Measurements from ENCODE around the gene RXFP1.

RXFP1 gene

DNA sequence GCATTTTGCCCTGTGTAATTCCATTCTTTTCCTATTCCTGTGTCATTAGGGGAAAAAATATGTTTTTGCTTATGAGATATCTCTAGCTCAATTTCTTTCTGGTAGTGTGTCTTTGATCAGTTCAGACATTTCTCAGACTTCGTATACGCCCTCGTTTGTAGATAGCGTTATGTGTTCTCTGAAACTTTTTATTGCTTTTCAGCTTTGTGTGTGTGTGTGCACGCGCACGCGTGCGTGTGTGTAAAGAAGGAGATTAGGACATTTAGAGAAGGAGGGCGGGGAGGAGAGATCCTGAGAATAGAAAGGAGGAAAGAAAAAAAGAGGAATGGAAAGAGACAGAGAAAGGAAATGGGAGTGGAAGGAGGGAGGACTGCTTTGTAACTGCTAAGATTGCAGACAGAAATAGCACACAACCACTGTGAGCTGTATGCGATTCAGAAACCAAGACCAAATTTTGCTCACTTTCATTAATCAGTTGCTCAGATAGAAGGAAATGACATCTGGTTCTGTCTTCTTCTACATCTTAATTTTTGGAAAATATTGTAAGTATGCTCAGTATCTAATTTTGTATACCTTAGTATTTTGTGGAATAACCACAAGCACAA is at the start of gene RXFP1:
Gene RXFP1, plus strand, starts transcription at position 399 of the 605 bp plus-strand sequence. Its CDS starts 95 bp downstream, at position 494.
- H3K4me1 ChIP-seq (ENCODE audit: insufficient read depth, low read length): no peaks in the 10 kb centered on the region
- no peak within 1 kb of the TSS for H3K27ac ChIP-seq (ENCODE audit: low read depth, low read length)
- H3K4me3 ChIP-seq (ENCODE audit: low read depth in 1 of 2, low read length in 2 of 2): no peak within 1 kb of the TSS
- H3K9ac ChIP-seq (ENCODE audit: low read length): no peak within 1 kb of the TSS
- H3K36me3 ChIP-seq (ENCODE audit: insufficient read depth, low read length): no peaks in the 10 kb centered on the region
- H3K9me3 ChIP-seq (ENCODE audit: low read length): no peaks in the 10 kb centered on the region
- no peaks in the 10 kb centered on the region for H3K27me3 ChIP-seq (ENCODE audit: control insufficient read depth in 1 of 2, insufficient read depth in 2 of 2, low read length in 2 of 2)

DNA sequence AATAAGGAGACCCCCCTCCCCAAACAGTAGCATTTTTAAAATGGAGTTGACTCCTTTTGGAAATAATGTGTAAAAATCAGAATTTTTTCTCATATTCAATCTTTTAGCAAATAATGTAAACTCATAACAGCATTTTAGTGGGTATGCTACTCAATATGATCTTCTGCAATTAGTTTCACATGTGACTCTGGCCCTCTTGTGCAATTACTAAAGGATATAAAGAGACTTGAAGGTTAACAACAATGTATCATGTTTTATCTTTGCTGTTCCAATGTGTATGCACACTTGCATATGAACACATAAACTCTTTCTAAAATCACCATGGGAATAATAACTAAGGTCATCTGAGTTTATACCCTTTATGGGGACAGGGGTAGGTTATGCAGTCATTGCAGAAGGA is 39.9 kb upstream of the RXFP1 start:
- Histone ChIP-seq H3K27ac (ENCODE audit: low read depth, low read length) (no peak overlapping the region), H3K4me3 (ENCODE audit: low read depth in 1 of 2, low read length in 2 of 2) (no peak overlapping the region), H3K27me3 (ENCODE audit: control insufficient read depth in 1 of 2, insufficient read depth in 2 of 2, low read length in 2 of 2) (no peaks in the 10 kb centered on the region), H3K4me1 (ENCODE audit: insufficient read depth, low read length) (no peaks in the 10 kb centered on the region), H3K36me3 (ENCODE audit: insufficient read depth, low read length) (no peaks in the 10 kb centered on the region), H3K9me3 (ENCODE audit: low read length) (no peaks in the 10 kb centered on the region), H3K9ac (ENCODE audit: low read length) (no peak overlapping the region)

DNA sequence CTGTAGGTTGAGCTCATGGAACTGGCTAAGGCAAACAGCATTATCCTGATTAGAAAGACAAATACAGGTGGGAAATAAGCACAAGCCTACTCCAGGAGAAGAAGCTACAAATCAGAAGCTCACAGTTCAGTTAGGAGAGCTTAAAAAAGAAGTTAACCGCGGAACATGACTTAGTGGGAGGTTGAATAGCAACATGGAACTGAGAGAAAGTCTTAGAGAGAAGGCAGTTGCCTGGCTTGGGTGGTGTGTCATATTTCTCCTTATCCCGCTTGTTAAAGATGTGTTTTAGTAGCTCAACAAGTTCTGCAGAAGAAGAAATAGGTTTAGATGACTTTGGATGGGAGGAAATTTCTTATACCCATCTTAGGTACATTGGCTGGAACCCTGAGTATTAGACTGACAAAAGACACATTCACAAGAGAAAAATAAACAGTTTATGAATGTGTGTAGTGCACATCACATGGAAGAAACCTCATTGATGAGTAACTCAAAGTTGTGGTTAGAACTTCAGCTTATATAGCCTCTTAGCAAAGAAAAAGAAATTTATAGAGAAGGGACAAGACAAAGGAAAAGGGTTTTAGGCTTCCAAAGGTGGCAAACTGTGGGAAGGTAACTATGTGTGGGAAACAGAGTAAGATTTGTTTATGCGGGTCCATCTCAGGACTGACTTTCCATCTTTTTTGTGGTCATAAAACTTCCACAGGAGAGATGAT is 37.4 kb upstream of the RXFP1 start:
- no peak overlapping the region for H3K9ac ChIP-seq (ENCODE audit: low read length)
- no peaks in the 10 kb centered on the region for H3K36me3 ChIP-seq (ENCODE audit: insufficient read depth, low read length)
- no peak overlapping the region for H3K27ac ChIP-seq (ENCODE audit: low read depth, low read length)
- H3K4me3 ChIP-seq (ENCODE audit: low read depth in 1 of 2, low read length in 2 of 2): no peak overlapping the region
- no peaks in the 10 kb centered on the region for H3K27me3 ChIP-seq (ENCODE audit: control insufficient read depth in 1 of 2, insufficient read depth in 2 of 2, low read length in 2 of 2)
- no peaks in the 10 kb centered on the region for H3K9me3 ChIP-seq (ENCODE audit: low read length)
- H3K4me1 ChIP-seq (ENCODE audit: insufficient read depth, low read length): no peaks in the 10 kb centered on the region

DNA sequence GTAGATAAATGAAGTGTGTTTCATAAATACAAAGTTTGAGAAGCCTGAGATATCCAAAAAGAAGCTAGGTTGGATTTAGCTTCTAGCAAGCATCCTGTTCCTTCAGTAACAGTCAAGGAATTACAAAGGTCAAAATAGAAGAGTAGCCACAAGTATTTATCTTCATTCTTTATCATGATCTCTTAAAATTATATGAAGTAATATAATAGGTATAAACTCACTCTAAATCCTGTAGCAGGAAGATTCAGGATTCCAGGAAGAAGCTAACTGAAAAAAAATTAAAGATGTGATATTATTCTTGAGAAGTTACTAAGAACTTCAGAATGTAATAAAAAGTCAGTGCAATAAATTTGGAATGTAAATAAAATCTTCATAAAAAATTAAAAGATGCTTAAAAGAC is 31.1 kb upstream of the RXFP1 start:
- H3K36me3 ChIP-seq (ENCODE audit: insufficient read depth, low read length): no peaks in the 10 kb centered on the region

DNA sequence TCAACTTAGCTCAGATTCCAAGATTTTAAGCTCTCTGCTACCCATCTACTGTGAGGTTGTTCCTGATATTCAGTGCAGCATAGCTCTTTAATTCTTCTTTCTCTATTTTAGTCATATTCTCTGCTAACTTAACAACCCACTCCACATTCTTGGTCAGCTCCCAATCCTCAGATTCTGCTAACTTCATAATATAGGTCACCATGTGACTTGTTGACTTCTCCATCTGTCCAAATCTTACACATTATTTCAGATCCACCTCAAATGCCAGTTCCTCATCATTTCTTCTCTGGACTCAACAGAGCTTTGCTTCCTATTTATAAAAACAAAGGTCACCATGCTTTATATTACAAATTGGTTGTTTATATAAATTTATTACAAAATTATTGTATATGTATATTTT is 29.3 kb upstream of the RXFP1 start:
- Histone ChIP-seq H3K27me3 (ENCODE audit: control insufficient read depth in 1 of 2, insufficient read depth in 2 of 2, low read length in 2 of 2) (no peaks in the 10 kb centered on the region), H3K4me3 (ENCODE audit: low read depth in 1 of 2, low read length in 2 of 2) (no peak overlapping the region), H3K9me3 (ENCODE audit: low read length) (no peaks in the 10 kb centered on the region), H3K4me1 (ENCODE audit: insufficient read depth, low read length) (no peaks in the 10 kb centered on the region), H3K27ac (ENCODE audit: low read depth, low read length) (no peak overlapping the region), H3K36me3 (ENCODE audit: insufficient read depth, low read length) (no peaks in the 10 kb centered on the region), H3K9ac (ENCODE audit: low read length) (no peak overlapping the region)

More for the DNA sequence above, 31.1 kb upstream of the RXFP1 start:
- Histone ChIP-seq H3K4me1 (ENCODE audit: insufficient read depth, low read length) (no peaks in the 10 kb centered on the region), H3K27me3 (ENCODE audit: control insufficient read depth in 1 of 2, insufficient read depth in 2 of 2, low read length in 2 of 2) (no peaks in the 10 kb centered on the region), H3K9ac (ENCODE audit: low read length) (no peak overlapping the region), H3K9me3 (ENCODE audit: low read length) (no peaks in the 10 kb centered on the region), H3K27ac (ENCODE audit: low read depth, low read length) (no peak overlapping the region), H3K4me3 (ENCODE audit: low read depth in 1 of 2, low read length in 2 of 2) (no peak overlapping the region)

DNA sequence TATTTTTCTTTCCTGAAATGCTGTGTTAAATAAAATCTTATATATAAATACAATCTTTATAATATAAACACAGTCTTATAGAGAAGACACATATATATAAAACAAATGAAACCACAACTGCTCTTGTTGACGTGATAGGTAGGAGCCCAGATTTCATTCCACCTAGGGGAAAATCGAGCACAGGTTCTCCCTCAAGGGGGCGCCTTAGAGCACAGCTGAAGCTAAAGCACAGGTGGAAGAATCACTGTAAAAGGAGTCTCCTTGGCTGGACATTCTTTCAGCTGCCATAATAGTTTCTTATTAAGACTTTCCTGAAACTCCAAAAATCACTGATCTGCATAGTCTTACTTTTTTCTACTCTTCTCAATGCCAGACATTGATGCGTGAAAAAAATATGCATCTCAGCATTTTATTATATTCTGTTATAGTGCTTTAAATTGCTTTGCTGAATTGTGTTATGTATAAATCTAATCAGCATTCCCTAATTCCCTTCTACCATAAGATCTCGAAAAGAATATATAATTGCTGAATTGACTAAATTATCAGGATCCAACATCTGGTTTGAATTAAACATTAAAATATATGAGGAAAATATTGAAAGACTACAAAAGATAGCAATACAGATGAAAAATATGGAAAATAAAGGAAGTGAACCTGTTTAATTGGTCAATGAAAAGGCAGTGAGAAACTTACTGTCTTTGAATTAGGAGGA is 25.5 kb upstream of the RXFP1 start:
- no peaks in the 10 kb centered on the region for H3K27me3 ChIP-seq (ENCODE audit: control insufficient read depth in 1 of 2, insufficient read depth in 2 of 2, low read length in 2 of 2)
- no peak overlapping the region for H3K9ac ChIP-seq (ENCODE audit: low read length)
- no peaks in the 10 kb centered on the region for H3K4me1 ChIP-seq (ENCODE audit: insufficient read depth, low read length)
- H3K36me3 ChIP-seq (ENCODE audit: insufficient read depth, low read length): no peaks in the 10 kb centered on the region
- no peak overlapping the region for H3K27ac ChIP-seq (ENCODE audit: low read depth, low read length)
- no peaks in the 10 kb centered on the region for H3K9me3 ChIP-seq (ENCODE audit: low read length)
- H3K4me3 ChIP-seq (ENCODE audit: low read depth in 1 of 2, low read length in 2 of 2): no peak overlapping the region

DNA sequence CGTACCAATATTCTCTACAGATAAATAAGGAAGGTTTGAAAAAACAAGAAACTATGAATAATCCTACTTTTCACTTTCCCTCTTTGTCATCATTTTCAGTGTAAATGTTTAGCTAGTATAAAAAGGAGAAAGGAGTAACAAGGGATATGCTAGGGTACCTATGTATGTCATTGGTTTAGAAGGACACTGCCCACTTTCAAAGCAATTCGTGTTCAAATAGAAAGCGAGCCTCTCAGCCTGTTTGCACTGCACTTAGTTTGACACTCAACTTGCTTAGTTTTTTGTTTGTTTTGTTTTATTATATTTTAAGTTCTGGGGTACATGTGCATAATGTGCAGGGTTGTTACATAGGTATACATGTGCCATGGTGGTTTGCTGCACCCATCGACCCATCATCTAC is 21.6 kb upstream of the RXFP1 start:
- H3K9me3 ChIP-seq (ENCODE audit: low read length): no peaks in the 10 kb centered on the region
- H3K27ac ChIP-seq (ENCODE audit: low read depth, low read length): no peak overlapping the region
- H3K4me3 ChIP-seq (ENCODE audit: low read depth in 1 of 2, low read length in 2 of 2): no peak overlapping the region
- H3K27me3 ChIP-seq (ENCODE audit: control insufficient read depth in 1 of 2, insufficient read depth in 2 of 2, low read length in 2 of 2): no peaks in the 10 kb centered on the region
- H3K4me1 ChIP-seq (ENCODE audit: insufficient read depth, low read length): no peaks in the 10 kb centered on the region
- no peak overlapping the region for H3K9ac ChIP-seq (ENCODE audit: low read length)
- H3K36me3 ChIP-seq (ENCODE audit: insufficient read depth, low read length): no peaks in the 10 kb centered on the region

DNA sequence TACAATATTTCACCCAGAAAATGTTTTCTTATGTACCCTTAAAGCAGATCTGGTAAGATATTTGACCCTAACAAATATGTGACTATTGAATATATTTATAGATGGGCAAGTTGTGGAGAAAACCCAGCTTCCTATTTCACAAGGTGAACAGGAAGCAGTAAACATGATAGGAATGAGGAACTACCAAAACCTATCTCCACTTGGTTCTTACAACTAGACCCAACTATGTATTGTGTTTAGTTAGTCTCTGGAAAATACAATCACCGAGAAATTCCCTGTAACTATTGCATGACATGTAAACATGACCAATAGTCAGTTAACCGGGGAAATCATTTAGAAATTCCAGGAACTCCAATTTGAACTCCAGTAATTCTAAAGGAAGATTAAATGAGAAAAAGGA is 8.4 kb upstream of the RXFP1 start:
- no peaks in the 10 kb centered on the region for H3K4me1 ChIP-seq (ENCODE audit: insufficient read depth, low read length)
- no peak overlapping the region for H3K9ac ChIP-seq (ENCODE audit: low read length)
- H3K27ac ChIP-seq (ENCODE audit: low read depth, low read length): no peak overlapping the region
- H3K9me3 ChIP-seq (ENCODE audit: low read length): no peaks in the 10 kb centered on the region
- H3K36me3 ChIP-seq (ENCODE audit: insufficient read depth, low read length): no peaks in the 10 kb centered on the region
- H3K4me3 ChIP-seq (ENCODE audit: low read depth in 1 of 2, low read length in 2 of 2): no peak overlapping the region
- no peaks in the 10 kb centered on the region for H3K27me3 ChIP-seq (ENCODE audit: control insufficient read depth in 1 of 2, insufficient read depth in 2 of 2, low read length in 2 of 2)

DNA sequence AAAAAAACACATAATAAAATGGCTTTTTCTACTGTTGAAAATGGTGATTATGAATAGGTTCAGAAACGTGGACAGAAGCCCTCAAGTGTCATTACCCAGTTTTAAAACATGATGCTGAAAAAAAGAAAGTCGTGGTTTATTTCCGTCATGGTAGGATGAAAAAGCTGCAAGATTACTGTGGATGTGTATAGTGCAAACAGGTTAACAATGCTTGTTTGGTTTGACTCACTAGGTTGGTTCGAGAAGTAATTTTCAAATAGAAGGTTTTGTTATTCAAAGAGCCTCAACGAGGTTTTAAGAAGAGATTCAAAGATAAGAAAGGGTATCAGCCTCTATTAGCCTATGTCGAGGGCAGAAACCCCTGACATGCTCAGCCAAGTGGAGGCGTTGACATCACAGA is 2.5 kb upstream of the RXFP1 start:
- Histone ChIP-seq H3K4me3 (ENCODE audit: low read depth in 1 of 2, low read length in 2 of 2) (no peak overlapping the region), H3K27me3 (ENCODE audit: control insufficient read depth in 1 of 2, insufficient read depth in 2 of 2, low read length in 2 of 2) (no peaks in the 10 kb centered on the region), H3K27ac (ENCODE audit: low read depth, low read length) (no peak overlapping the region), H3K36me3 (ENCODE audit: insufficient read depth, low read length) (no peaks in the 10 kb centered on the region), H3K9ac (ENCODE audit: low read length) (no peak overlapping the region), H3K9me3 (ENCODE audit: low read length) (no peaks in the 10 kb centered on the region), H3K4me1 (ENCODE audit: insufficient read depth, low read length) (no peaks in the 10 kb centered on the region)

DNA sequence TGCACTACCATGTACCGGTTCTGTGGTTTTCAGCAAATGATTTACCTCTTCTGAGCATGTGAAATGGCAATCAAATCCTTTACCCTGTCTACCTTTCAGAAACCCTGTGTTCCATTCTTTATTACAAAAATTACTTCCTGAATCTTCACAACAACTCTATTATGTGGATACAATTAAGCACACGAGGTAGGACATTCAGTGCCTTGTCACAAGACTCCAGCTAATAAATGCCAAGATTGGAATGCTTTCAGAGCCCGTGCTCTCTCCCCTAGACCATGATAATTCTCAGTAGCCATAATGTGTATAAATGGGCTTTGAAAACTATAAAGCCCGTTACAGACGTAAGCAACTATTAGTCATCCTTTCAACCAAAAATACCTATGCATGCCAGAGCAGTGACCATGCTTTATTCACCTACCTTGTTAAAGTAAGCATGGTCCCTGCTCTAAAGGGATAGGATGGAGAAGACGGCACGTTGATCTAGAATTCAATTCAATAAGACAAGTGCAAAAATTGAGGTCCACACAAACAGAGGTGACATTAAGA is 2.4 kb downstream of the RXFP1 start:
- H3K27me3 ChIP-seq (ENCODE audit: control insufficient read depth in 1 of 2, insufficient read depth in 2 of 2, low read length in 2 of 2): no peaks in the 10 kb centered on the region
- no peak overlapping the region for H3K9ac ChIP-seq (ENCODE audit: low read length)
- H3K9me3 ChIP-seq (ENCODE audit: low read length): no peaks in the 10 kb centered on the region
- no peak overlapping the region for H3K27ac ChIP-seq (ENCODE audit: low read depth, low read length)
- H3K4me3 ChIP-seq (ENCODE audit: low read depth in 1 of 2, low read length in 2 of 2): no peak overlapping the region
- no peaks in the 10 kb centered on the region for H3K4me1 ChIP-seq (ENCODE audit: insufficient read depth, low read length)
- no peaks in the 10 kb centered on the region for H3K36me3 ChIP-seq (ENCODE audit: insufficient read depth, low read length)

DNA sequence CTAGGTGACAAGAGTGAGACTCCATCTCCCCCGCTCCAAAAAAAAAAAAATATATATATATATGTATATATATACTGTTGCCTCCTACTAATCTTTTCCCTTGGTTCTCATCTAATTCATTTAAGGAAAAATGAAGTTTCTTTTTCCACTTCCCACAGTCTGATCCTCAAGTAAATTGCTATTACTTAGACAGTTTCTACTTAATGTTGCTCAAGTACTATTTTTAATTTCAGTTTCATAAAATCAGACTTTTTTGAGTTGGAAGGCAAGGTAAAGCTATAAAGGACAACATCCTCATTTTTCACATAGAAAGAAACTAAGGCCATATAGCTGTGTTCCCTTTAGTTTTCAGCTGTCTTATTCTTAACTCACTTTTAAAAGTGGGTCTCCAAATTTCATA is 5.8 kb downstream of the RXFP1 start:
- H3K9ac ChIP-seq (ENCODE audit: low read length): no peak overlapping the region
- H3K27me3 ChIP-seq (ENCODE audit: control insufficient read depth in 1 of 2, insufficient read depth in 2 of 2, low read length in 2 of 2): no peaks in the 10 kb centered on the region
- no peak overlapping the region for H3K4me3 ChIP-seq (ENCODE audit: low read depth in 1 of 2, low read length in 2 of 2)
- H3K27ac ChIP-seq (ENCODE audit: low read depth, low read length): no peak overlapping the region
- no peaks in the 10 kb centered on the region for H3K4me1 ChIP-seq (ENCODE audit: insufficient read depth, low read length)
- H3K36me3 ChIP-seq (ENCODE audit: insufficient read depth, low read length): no peaks in the 10 kb centered on the region
- no peaks in the 10 kb centered on the region for H3K9me3 ChIP-seq (ENCODE audit: low read length)

Data from muscle layer of colon (tissue), 2 donors.